ENCODE measurements around the gene PJA2. TPM values are rescaled to one million over a fixed set of nuclear protein-coding genes. Genes with fewer than 3 reads are reported as not detected.

Gene PJA2
- total and polyA plus RNA-seq, 4 donors, result 23.6 to 69.2 (median 42.8) TPM

DNA sequence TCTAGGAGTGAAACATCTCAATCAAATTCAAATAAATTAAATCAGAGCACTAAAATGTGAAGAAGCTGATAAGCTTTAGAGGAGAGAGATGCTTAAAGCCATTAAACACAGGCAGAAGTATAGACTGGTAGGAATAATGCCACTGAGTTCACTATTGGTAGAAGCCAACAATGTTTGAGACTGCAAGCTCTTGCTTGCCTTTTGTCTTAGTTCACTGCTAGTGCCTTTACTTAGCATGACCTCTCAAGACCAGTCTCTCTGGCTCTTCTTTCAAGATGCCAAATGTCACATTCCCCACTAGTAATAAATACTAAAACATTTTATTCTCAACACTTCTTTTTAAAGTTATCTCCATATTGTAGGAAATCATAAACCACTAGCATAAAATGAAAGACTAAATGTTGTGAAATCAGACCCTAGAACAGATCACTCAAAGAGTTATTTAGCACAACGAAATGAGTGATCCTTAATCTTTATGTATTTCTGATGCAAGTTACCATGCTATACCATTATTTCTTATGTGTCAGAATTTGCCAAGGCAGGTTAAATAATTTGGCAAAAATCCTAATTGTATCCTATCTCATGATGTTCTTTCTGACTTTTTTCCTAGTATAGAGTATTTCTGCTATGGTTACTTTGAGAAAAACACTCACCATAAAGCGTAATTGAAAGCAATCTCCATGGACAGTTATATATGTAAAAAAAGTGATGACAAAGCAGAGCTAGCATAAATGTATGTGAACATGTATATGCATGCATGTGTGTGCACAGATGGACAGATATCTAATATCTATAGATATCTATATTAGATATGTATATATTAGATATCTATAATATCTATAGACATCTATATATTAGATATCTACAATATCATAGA is 57.5 kb downstream of the PJA2 start:
- Histone ChIP-seq H3K36me3 (ENCODE audit: control insufficient read depth in 4 of 4, insufficient read depth in 3 of 4, low read depth in 1 of 4, low read length in 3 of 4) (peaks cover 0 to 30% (median 25%) of the 10 kb centered on the region in 4 donors), H3K27me3 (ENCODE audit: control insufficient read depth in 4 of 4, insufficient read depth in 4 of 4, low read length in 3 of 4) (no peaks in the 10 kb centered on the region), H3K4me3 (ENCODE audit: low read depth in 1 of 3, low read length in 3 of 3) (no peak overlapping the region), H3K9ac (ENCODE audit: low read depth in 1 of 2, low read length in 2 of 2) (no peak overlapping the region), H3K4me1 (ENCODE audit: control insufficient read depth in 4 of 4, insufficient read depth in 4 of 4, low read length in 3 of 4) (peaks cover 0 to 1% (median 0%) of the 10 kb centered on the region in 4 donors), H3K9me3 (ENCODE audit: control insufficient read depth in 4 of 4, low read length in 3 of 4) (no peaks in the 10 kb centered on the region), H3K27ac (ENCODE audit: low read depth in 1 of 2, low read length in 2 of 2) (no peak overlapping the region)
- no peak for TF ChIP-seq YY1 (IDR thresholded peaks at IDR 0.05)
- no peak for TF ChIP-seq GABPA (IDR thresholded peaks at IDR 0.05 in 1 of 2, conservative IDR thresholded peaks at IDR 0.05 in 1 of 2)
- TF ChIP-seq, protein P1, sequence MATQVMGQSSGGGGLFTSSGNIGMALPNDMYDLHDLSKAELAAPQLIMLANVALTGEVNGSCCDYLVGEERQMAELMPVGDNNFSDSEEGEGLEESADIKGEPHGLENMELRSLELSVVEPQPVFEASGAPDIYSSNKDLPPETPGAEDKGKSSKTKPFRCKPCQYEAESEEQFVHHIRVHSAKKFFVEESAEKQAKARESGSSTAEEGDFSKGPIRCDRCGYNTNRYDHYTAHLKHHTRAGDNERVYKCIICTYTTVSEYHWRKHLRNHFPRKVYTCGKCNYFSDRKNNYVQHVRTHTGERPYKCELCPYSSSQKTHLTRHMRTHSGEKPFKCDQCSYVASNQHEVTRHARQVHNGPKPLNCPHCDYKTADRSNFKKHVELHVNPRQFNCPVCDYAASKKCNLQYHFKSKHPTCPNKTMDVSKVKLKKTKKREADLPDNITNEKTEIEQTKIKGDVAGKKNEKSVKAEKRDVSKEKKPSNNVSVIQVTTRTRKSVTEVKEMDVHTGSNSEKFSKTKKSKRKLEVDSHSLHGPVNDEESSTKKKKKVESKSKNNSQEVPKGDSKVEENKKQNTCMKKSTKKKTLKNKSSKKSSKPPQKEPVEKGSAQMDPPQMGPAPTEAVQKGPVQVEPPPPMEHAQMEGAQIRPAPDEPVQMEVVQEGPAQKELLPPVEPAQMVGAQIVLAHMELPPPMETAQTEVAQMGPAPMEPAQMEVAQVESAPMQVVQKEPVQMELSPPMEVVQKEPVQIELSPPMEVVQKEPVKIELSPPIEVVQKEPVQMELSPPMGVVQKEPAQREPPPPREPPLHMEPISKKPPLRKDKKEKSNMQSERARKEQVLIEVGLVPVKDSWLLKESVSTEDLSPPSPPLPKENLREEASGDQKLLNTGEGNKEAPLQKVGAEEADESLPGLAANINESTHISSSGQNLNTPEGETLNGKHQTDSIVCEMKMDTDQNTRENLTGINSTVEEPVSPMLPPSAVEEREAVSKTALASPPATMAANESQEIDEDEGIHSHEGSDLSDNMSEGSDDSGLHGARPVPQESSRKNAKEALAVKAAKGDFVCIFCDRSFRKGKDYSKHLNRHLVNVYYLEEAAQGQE (IDR thresholded peaks at IDR 0.05), result no peak
- no peak for TF ChIP-seq RXRA (IDR thresholded peaks at IDR 0.05)
- no peak for TF ChIP-seq FOXA2 (IDR thresholded peaks at IDR 0.05)
- TF ChIP-seq SP1 (IDR thresholded peaks at IDR 0.05), result no peak
- no peak for TF ChIP-seq FOXA1 (IDR thresholded peaks at IDR 0.05)
- TF ChIP-seq RAD21 (IDR thresholded peaks at IDR 0.05), result no peak
- TF ChIP-seq, protein P2, sequence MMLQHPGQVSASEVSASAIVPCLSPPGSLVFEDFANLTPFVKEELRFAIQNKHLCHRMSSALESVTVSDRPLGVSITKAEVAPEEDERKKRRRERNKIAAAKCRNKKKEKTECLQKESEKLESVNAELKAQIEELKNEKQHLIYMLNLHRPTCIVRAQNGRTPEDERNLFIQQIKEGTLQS (IDR thresholded peaks at IDR 0.05), result no peak
- TF ChIP-seq, protein P3, sequence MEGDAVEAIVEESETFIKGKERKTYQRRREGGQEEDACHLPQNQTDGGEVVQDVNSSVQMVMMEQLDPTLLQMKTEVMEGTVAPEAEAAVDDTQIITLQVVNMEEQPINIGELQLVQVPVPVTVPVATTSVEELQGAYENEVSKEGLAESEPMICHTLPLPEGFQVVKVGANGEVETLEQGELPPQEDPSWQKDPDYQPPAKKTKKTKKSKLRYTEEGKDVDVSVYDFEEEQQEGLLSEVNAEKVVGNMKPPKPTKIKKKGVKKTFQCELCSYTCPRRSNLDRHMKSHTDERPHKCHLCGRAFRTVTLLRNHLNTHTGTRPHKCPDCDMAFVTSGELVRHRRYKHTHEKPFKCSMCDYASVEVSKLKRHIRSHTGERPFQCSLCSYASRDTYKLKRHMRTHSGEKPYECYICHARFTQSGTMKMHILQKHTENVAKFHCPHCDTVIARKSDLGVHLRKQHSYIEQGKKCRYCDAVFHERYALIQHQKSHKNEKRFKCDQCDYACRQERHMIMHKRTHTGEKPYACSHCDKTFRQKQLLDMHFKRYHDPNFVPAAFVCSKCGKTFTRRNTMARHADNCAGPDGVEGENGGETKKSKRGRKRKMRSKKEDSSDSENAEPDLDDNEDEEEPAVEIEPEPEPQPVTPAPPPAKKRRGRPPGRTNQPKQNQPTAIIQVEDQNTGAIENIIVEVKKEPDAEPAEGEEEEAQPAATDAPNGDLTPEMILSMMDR (IDR thresholded peaks at IDR 0.05; ENCODE audit: low read depth, low read length, missing input control), result no peak
- no peak for TF ChIP-seq NR2F2 (IDR thresholded peaks at IDR 0.05)
- TF ChIP-seq, protein P4, sequence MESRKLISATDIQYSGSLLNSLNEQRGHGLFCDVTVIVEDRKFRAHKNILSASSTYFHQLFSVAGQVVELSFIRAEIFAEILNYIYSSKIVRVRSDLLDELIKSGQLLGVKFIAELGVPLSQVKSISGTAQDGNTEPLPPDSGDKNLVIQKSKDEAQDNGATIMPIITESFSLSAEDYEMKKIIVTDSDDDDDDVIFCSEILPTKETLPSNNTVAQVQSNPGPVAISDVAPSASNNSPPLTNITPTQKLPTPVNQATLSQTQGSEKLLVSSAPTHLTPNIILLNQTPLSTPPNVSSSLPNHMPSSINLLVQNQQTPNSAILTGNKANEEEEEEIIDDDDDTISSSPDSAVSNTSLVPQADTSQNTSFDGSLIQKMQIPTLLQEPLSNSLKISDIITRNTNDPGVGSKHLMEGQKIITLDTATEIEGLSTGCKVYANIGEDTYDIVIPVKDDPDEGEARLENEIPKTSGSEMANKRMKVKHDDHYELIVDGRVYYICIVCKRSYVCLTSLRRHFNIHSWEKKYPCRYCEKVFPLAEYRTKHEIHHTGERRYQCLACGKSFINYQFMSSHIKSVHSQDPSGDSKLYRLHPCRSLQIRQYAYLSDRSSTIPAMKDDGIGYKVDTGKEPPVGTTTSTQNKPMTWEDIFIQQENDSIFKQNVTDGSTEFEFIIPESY (IDR thresholded peaks at IDR 0.05), result no peak
- TF ChIP-seq HNF4A (conservative IDR thresholded peaks at IDR 0.05), result no peak
- TF ChIP-seq, protein P5, sequence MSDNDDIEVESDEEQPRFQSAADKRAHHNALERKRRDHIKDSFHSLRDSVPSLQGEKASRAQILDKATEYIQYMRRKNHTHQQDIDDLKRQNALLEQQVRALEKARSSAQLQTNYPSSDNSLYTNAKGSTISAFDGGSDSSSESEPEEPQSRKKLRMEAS (IDR thresholded peaks at IDR 0.05), result no peak
- no peak for TF ChIP-seq TAF1 (conservative IDR thresholded peaks at IDR 0.05)
- WGBS, result 95% methylated on average over 2 of the region's 2 CpGs
- DNase-seq (ENCODE audit: low spot score), result no peak
